GM12875 (cell line): ENCODE results near the gene RSPH4A.

ENCODE experiments used
- H3K4me3 ChIP-seq: one replicate; pipeline ENCODE4 v1.5.1; 2011; ENCODE audit warnings: low read depth, low read length, control low read depth
- CTCF ChIP-seq: IDR thresholded peaks from 2 replicates; pipeline ENCODE4 v1.5.1; 2011; ENCODE audit warnings: low read depth, mild to moderate bottlenecking, control low read depth, inconsistent platforms, low read length, moderate library complexity, borderline replicate concordance; ENCODE audit not compliant: insufficient read depth

The RSPH4A gene

GRCh38 chr6:116615937-116616736 lies at the start of gene RSPH4A:
Gene RSPH4A (plus strand): TSS chr6:116616479. CDS start chr6:116616624, 145 bp downstream.
- TF ChIP-seq CTCF = no peak
- H3K4me3 ChIP-seq = peak within 1 kb of the TSS; percentile 60

- no peak for TF ChIP-seq CTCF
- H3K4me3 ChIP-seq = no peak overlapping the region
These were observed 48.2 kb upstream of the RSPH4A start for GRCh38 chr6:116568111-116568510.

- TF ChIP-seq CTCF = no peak
- no peak overlapping the region for H3K4me3 ChIP-seq
These were observed 47.2 kb upstream of the RSPH4A start for GRCh38 chr6:116568821-116569755.

GRCh38 chr6:116570856-116571682 lies 45.2 kb upstream of the RSPH4A start, which contains the start of gene RWDD1:
Gene RWDD1 (plus strand): TSS chr6:116571504. CDS start chr6:116571583, 79 bp downstream.
- H3K4me3 ChIP-seq = peak within 1 kb of the TSS; percentile 69
- TF ChIP-seq CTCF = no peak

- H3K4me3 ChIP-seq = peak overlapping the region; percentile 69
- no peak for TF ChIP-seq CTCF
These were observed 44.6 kb upstream of the RSPH4A start for GRCh38 chr6:116571683-116572000.

- no peak for TF ChIP-seq CTCF
- H3K4me3 ChIP-seq = peak overlapping the region; percentile 69
These were observed 44.1 kb upstream of the RSPH4A start for GRCh38 chr6:116572162-116572561.
